H9 (cell line): ENCODE measurements around the gene TMEM117. TPM values are rescaled to one million over a fixed set of nuclear protein-coding genes. Genes with fewer than 3 reads are reported as not detected.

Experiments used
- DNase-seq: peaks from one replicate; pipeline ENCODE4 v3.0.0-alpha.2; 2017
- H2AFZ ChIP-seq: one replicate; pipeline ENCODE4 v1.6.1; 2013; ENCODE audit warnings: mild to moderate bottlenecking, low read length, control low read depth, moderate library complexity
- H2AK5ac ChIP-seq: 2 replicates; pipeline ENCODE4 v1.6.1; 2013; ENCODE audit warnings: low read length, control low read depth, mixed read lengths; ENCODE audit not compliant: insufficient read length
- H2BK120ac ChIP-seq: one replicate; pipeline ENCODE4 v1.6.1; 2013; ENCODE audit warnings: low read depth, mild to moderate bottlenecking, low read length, control low read depth, inconsistent platforms; ENCODE audit not compliant: poor library complexity, severe bottlenecking
- H2BK12ac ChIP-seq: 2 replicates; pipeline ENCODE4 v1.6.1; 2013; ENCODE audit warnings: low read length, control low read depth, mixed read lengths, low read depth; ENCODE audit not compliant: insufficient read length
- H2BK15ac ChIP-seq: 2 replicates; pipeline ENCODE4 v1.6.1; 2013; ENCODE audit warnings: low read depth, low read length, control low read depth
- H2BK20ac ChIP-seq: one replicate; pipeline ENCODE4 v1.6.1; 2013; ENCODE audit warnings: low read depth, mild to moderate bottlenecking, low read length, control low read depth, inconsistent platforms; ENCODE audit not compliant: poor library complexity, severe bottlenecking
- H2BK5ac ChIP-seq: 2 replicates; pipeline ENCODE4 v1.6.1; 2013; ENCODE audit warnings: low read length, control low read depth, mixed read lengths; ENCODE audit not compliant: insufficient read length
- H3K14ac ChIP-seq: 2 replicates; pipeline ENCODE4 v1.6.1; 2013; ENCODE audit warnings: low read length, control low read depth; ENCODE audit not compliant: insufficient read depth
- H3K18ac ChIP-seq: 2 replicates; pipeline ENCODE4 v1.6.1; 2013; ENCODE audit warnings: low read depth, mild to moderate bottlenecking, mixed read lengths, low read length, control low read depth; ENCODE audit not compliant: insufficient read length
- H3K23ac ChIP-seq: 2 replicates; pipeline ENCODE4 v1.6.1; 2013; ENCODE audit warnings: low read length, control low read depth, mixed read lengths, low read depth; ENCODE audit not compliant: insufficient read length
- H3K23me2 ChIP-seq: 2 replicates; pipeline ENCODE4 v1.6.1; 2013; ENCODE audit warnings: low read depth, mild to moderate bottlenecking, mixed read lengths, low read length, control low read depth; ENCODE audit not compliant: insufficient read length, poor library complexity, severe bottlenecking
- H3K27ac ChIP-seq: 2 replicates; pipeline ENCODE4 v1.5.1; 2013; ENCODE audit warnings: low read length, control low read depth, mixed read lengths, low read depth; ENCODE audit not compliant: insufficient read length
- H3K27me3 ChIP-seq: 2 replicates; pipeline ENCODE4 v1.6.1; 2013; ENCODE audit warnings: low read length, control low read depth, inconsistent platforms; ENCODE audit not compliant: insufficient read depth
- H3K4ac ChIP-seq: 2 replicates; pipeline ENCODE4 v1.6.1; 2013; ENCODE audit warnings: low read depth, mild to moderate bottlenecking, control low read depth, inconsistent platforms, low read length, moderate library complexity
- H3K4me1 ChIP-seq: 2 replicates; pipeline ENCODE4 v1.6.1; 2013; ENCODE audit warnings: low read length, control low read depth, inconsistent platforms; ENCODE audit not compliant: insufficient read depth
- H3K4me2 ChIP-seq: 2 replicates; pipeline ENCODE4 v1.6.1; 2013; ENCODE audit warnings: low read length, control low read depth, mixed read lengths; ENCODE audit not compliant: insufficient read length, insufficient read depth
- H3K56ac ChIP-seq: 2 replicates; pipeline ENCODE4 v1.6.1; 2013; ENCODE audit warnings: low read depth, mild to moderate bottlenecking, mixed read lengths, low read length, control low read depth; ENCODE audit not compliant: insufficient read length
- H3K79me1 ChIP-seq: 2 replicates; pipeline ENCODE4 v1.6.1; 2013; ENCODE audit warnings: low read depth, mild to moderate bottlenecking, moderate library complexity, low read length, control low read depth, inconsistent platforms; ENCODE audit not compliant: insufficient read depth, poor library complexity, severe bottlenecking
- H3K79me2 ChIP-seq: 2 replicates; pipeline ENCODE4 v1.6.1; 2013; ENCODE audit warnings: low read length, control low read depth, inconsistent platforms; ENCODE audit not compliant: insufficient read depth
- H3K9ac ChIP-seq: 2 replicates; pipeline ENCODE4 v1.6.1; 2013; ENCODE audit warnings: low read length, control low read depth, mixed read lengths; ENCODE audit not compliant: insufficient read length; ENCODE audit errors: extremely low read depth
- H3K9me3 ChIP-seq: one replicate; pipeline ENCODE4 v1.6.1; 2013; ENCODE audit warnings: low read depth, low read length, inconsistent platforms; ENCODE audit not compliant: control insufficient read depth
- H3T11ph ChIP-seq: one replicate; pipeline ENCODE4 v1.6.1; 2013; ENCODE audit warnings: mild to moderate bottlenecking, low read length, control low read depth, inconsistent platforms
- H4K20me1 ChIP-seq: one replicate; pipeline ENCODE4 v1.6.1; 2013; ENCODE audit not compliant: control insufficient read depth, insufficient read length, insufficient read depth
- H4K5ac ChIP-seq: 2 replicates; pipeline ENCODE4 v1.6.1; 2013; ENCODE audit warnings: low read depth, mild to moderate bottlenecking, mixed read lengths, low read length, control low read depth; ENCODE audit not compliant: insufficient read length
- H4K8ac ChIP-seq: replicated peaks from 2 replicates; pipeline ENCODE4 v1.6.1; 2013; ENCODE audit warnings: low read length, control low read depth, mixed read lengths, low read depth; ENCODE audit not compliant: insufficient read length
- H4K91ac ChIP-seq: 2 replicates; pipeline ENCODE4 v1.6.1; 2013; ENCODE audit warnings: low read depth, mild to moderate bottlenecking, moderate library complexity, mixed read lengths, low read length, control low read depth; ENCODE audit not compliant: insufficient read length
- H3K27ac Mint-ChIP-seq, 3 experiments: 2 replicates in 2 of 3; 3 replicates in 1 of 3; pipeline ENCODE4 v1.8.0; 2020 to 2021; ENCODE audit warnings: mixed read lengths in 3 of 3, mild to moderate bottlenecking in 1 of 3, moderate library complexity in 1 of 3
- H3K27me3 Mint-ChIP-seq: 2 replicates; pipeline ENCODE4 v1.8.0; 2021; ENCODE audit warnings: low read depth, mild to moderate bottlenecking, moderate library complexity, mixed read lengths
- H3K36me3 Mint-ChIP-seq, 3 experiments: 2 replicates in 2 of 3; 3 replicates in 1 of 3; pipeline ENCODE4 v1.8.0; 2020 to 2021; ENCODE audit warnings: low read depth in 3 of 3, mixed read lengths in 3 of 3; ENCODE audit not compliant: insufficient read depth in 1 of 3
- H3K4me1 Mint-ChIP-seq, 2 experiments: 2 replicates each; pipeline ENCODE4 v1.8.0; 2020; ENCODE audit warnings: mixed read lengths in 2 of 2
- H3K4me3 Mint-ChIP-seq, 2 experiments: 2 replicates in 1 of 2; 3 replicates in 1 of 2; pipeline ENCODE4 v1.8.0; 2020 to 2021; ENCODE audit warnings: mild to moderate bottlenecking in 2 of 2, mixed read lengths in 2 of 2, moderate library complexity in 1 of 2
- H3K9me3 Mint-ChIP-seq, 2 experiments: 2 replicates in 1 of 2; 3 replicates in 1 of 2; pipeline ENCODE4 v1.8.0; 2020; ENCODE audit warnings: mild to moderate bottlenecking in 2 of 2, mixed read lengths in 2 of 2, moderate library complexity in 1 of 2
- WGBS: extraction: QIAGEN DNeasy Blood & Tissue Kit; methylation state at CpG from one replicate; pipeline ENCODE4 v1.1.7; 2013; ENCODE audit warnings: missing lambda C conversion rate, low lambda C conversion rate, mixed read lengths; ENCODE audit not compliant: insufficient read length; ENCODE audit errors: extremely low coverage; 5-methylcytosine and 5-hydroxymethylcytosine counted together
- total RNA-seq: library from RNA; stranded (reverse); gene quantifications from 2 replicates; pipeline ENCODE4 v1.2.1, GENCODE V29; 2021
- TF ChIP-seq, protein P1 (sequence below): fragments of 200-600 bp; sonication (generic); conservative IDR thresholded peaks from 3 replicates; pipeline ENCODE4 v1.8.0; 2021; ENCODE audit warnings: antibody characterized with exemption, mild to moderate bottlenecking

Gene TMEM117
- total RNA-seq, 1 experiment from 2014 or later, result 1.7 TPM

DNA sequence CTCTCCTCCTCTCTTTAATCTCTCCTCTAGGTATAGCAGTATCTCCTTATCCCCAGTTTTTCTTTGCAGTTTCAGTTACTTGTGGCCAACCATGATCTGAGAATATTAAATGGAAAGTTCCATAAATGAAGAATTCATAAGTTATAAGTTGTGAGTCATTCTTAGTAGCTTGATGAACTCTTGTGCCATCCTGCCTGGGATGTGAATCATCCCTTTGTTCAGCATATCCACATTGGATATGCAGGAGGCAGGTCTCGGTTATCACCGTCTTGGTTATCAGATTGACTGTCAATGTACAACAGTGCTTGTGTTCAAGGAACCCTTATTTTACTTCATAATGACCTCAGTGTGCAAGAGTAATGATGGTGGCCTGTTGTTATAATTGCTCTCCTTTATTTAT lies 134.0 kb downstream of the TMEM117 start:
- Histone ChIP-seq H3K27ac (no peak overlapping the region), H3K79me2 (no peaks in the 10 kb centered on the region; the same call in 1 of the 2 replicates)

More for the DNA sequence above, 134.0 kb downstream of the TMEM117 start:
- Histone ChIP-seq H4K91ac (no peak overlapping the region), H3K27me3 (no peaks in the 10 kb centered on the region), H2AFZ (no peak overlapping the region), H3K4ac (no peak overlapping the region), H2BK120ac (no peak overlapping the region), H2BK20ac (no peak overlapping the region), H3K79me1 (no peaks in the 10 kb centered on the region), H3K23me2 (no peaks in the 10 kb centered on the region), H2AK5ac (no peak overlapping the region), H4K8ac (no peak overlapping the region), H3K56ac (no peak overlapping the region), H3K9ac (no peak overlapping the region), H2BK5ac (no peak overlapping the region), H4K20me1 (no peaks in the 10 kb centered on the region), H3K4me1 (peaks cover 2% of the 10 kb centered on the region; the same call in 1 of the 2 replicates), H2BK15ac (no peak overlapping the region), H3K9me3 (no peaks in the 10 kb centered on the region), H3K14ac (no peak overlapping the region), H4K5ac (no peak overlapping the region), H3K4me2 (no peak overlapping the region), H2BK12ac (no peak overlapping the region), H3K18ac (no peak overlapping the region), H3T11ph (no peak overlapping the region), H3K23ac (no peak overlapping the region)
- no peaks in the 10 kb centered on the region for H3K27me3 Mint-ChIP-seq
- TF ChIP-seq, protein P1, sequence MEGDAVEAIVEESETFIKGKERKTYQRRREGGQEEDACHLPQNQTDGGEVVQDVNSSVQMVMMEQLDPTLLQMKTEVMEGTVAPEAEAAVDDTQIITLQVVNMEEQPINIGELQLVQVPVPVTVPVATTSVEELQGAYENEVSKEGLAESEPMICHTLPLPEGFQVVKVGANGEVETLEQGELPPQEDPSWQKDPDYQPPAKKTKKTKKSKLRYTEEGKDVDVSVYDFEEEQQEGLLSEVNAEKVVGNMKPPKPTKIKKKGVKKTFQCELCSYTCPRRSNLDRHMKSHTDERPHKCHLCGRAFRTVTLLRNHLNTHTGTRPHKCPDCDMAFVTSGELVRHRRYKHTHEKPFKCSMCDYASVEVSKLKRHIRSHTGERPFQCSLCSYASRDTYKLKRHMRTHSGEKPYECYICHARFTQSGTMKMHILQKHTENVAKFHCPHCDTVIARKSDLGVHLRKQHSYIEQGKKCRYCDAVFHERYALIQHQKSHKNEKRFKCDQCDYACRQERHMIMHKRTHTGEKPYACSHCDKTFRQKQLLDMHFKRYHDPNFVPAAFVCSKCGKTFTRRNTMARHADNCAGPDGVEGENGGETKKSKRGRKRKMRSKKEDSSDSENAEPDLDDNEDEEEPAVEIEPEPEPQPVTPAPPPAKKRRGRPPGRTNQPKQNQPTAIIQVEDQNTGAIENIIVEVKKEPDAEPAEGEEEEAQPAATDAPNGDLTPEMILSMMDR, result no peak
- peaks cover 3 to 7% of the 10 kb centered on the region in 2 experiments; a peak in 3 of 4 replicates for H3K4me1 Mint-ChIP-seq
- peaks cover 0 to 7% (median 3%) of the 10 kb centered on the region in 3 experiments; a peak in 4 of 7 replicates for H3K36me3 Mint-ChIP-seq
- no peak for DNase-seq
- no peak overlapping the region for H3K27ac Mint-ChIP-seq
- no CpG with 5 or more reads among the region's 2 CpGs for WGBS
- H3K9me3 Mint-ChIP-seq, result peaks cover 7 to 11% of the 10 kb centered on the region in 2 experiments; a peak in 3 of 5 replicates
- no peak overlapping the region for H3K4me3 Mint-ChIP-seq
